GM19468 (cell line): ENCODE results near the gene GOLGA6L7.
"Not testable (repeated sequence)": the region's sequence is repeated elsewhere in the genome, so short reads cannot be mapped to it uniquely, and the experiment has no call there.

Experiments used
- ATAC-seq: cut with Tn5 transposase; IDR thresholded peaks from one replicate; pipeline ENCODE4 v1.9.1; 2021; ENCODE audit warnings: mild to moderate bottlenecking, moderate library complexity, moderate number of reproducible peaks; ENCODE audit not compliant: unreplicated experiment; ENCODE audit errors: extremely low read depth

The GOLGA6L7 gene

DNA sequence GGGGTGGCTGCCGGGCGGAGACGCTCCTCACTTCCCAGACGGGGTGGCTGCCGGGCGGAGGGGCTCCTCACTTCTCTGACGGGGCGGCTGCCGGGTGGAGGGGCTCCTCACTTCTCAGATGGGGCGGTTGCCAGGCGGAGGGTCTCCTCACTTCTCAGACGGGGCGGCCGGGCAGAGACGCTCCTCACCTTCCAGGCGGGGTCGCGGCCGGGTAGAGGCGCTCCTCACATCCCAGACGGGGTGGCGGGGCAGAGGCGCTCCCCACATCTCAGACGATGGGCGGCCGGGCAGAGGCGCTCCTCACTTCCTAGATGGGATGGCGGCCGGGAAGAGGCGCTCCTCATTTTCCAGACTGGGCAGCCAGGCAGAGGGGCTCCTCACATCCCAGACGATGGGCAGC lies 1.3 kb upstream of the GOLGA6L7 start:
- ATAC-seq: not testable (repeated sequence)

DNA sequence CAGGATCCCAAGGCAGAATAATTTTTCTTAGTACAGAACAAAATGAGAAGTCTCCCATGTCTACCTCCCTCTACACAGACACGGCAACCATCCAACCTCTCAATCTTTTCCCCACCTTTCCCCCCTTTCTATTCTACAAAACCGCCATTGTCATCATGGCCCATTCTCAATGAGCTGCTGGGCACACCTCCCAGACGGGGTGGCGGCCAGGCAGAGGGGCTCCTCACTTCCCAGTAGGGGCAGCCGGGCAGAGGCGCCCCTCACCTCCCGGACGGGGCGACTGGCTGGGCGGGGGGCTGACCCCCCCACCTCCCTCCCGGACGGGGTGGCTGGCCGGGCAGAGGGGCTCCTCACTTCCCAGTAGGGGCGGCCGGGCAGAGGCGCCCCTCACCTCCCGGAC lies 827 bp upstream of the GOLGA6L7 start:
- ATAC-seq: not testable (repeated sequence)

DNA sequence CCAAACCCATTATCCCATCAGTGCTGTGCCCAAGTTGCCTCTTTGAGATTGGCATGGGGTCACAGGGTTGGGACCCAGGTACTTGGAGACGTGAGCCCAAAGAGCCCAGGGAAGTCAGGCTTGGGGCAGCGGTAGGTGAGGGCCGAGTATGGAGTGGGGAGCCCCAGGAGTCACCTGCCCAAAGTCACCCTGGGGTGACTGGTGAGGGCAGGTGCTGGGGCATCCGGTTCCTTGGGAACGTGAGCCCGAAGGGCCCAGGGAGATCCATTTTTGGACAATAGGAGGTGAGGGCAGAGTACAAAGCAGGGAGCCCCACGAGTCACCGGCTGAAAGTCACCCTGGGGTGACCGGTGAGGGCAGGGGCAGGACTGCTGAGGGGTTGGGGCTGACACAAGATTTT lies 485 bp downstream of the GOLGA6L7 start:
- not testable (repeated sequence) for ATAC-seq

DNA sequence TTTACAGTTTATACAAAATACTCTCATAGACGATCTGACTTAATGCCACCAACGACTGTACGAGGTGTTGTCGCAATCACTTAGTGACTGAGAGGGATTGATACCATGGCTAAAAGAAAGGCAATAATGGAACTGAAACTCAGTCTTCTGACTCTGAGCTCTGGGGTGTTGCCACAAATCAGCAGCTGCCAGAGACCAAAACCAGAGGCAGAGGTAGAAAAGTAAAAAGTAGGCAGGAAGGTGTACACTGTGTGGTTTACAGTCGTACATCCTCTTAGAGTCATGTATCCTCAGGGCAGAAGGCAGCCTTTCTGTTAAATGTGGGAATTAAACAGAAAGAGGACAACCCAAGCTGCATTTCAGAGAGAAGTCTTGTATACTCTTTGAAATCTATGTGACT lies 1.2 kb downstream of the GOLGA6L7 start:
- not testable (repeated sequence) for ATAC-seq

DNA sequence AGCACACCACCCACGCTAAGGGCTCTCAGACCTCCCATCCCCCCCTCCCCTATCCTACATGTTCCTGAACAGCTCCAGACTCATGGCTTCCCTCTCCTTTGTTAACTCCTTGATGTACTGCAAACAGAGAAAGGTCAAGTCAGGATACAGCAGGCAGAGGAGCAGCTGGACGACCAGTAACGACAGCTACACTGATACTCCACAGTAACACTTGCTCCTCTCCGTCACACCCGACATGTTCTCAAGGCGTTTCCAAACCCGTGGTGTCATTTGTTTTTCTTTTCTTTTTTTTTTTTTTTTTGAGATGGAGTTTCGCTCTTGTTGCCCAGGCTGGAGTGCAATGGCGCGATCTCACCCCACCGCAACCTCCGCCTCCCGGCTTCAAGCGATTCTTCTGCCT lies 4.3 kb downstream of the GOLGA6L7 start:
- ATAC-seq: not testable (repeated sequence)

DNA sequence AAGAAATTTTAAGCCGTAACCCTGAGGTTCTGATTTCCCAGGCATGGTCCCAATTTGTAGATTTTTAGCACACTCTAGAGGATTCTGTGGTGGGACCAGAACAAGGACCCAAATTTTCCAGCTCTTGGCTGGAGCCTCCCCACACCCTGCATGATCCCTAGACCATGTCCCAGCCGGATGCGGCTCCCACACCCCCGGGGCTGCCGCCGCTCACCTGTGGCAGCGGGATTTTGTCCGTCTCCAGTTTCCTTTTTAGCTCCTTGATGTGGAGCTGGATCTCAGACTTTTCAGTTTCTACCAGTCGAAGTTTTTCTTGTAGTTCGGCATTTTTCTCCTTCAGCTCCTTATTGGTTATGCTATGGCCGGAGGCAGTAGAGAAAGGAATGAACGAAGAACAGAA lies 4.9 kb downstream of the GOLGA6L7 start:
- not testable (repeated sequence) for ATAC-seq

DNA sequence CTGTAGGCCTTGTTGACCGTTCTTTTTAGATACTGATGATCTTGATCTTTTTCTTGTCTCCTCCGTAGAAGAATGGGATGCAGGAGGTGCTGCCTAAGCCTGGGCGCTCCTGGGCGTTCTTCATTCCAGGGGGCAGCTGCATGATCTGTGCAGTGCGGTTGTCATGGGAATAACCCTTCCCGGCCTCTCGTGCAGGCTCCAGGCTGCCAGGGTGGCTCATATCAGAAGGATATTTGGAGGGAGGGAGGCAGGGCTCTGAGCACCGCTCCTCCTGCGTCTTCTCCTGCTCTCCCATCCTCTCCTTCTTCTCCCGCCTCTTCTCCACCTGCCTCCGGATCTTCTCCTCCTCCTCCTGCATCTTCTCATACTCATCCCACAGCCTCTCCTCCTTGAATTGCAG lies 6.2 kb downstream of the GOLGA6L7 start:
- not testable (repeated sequence) for ATAC-seq

DNA sequence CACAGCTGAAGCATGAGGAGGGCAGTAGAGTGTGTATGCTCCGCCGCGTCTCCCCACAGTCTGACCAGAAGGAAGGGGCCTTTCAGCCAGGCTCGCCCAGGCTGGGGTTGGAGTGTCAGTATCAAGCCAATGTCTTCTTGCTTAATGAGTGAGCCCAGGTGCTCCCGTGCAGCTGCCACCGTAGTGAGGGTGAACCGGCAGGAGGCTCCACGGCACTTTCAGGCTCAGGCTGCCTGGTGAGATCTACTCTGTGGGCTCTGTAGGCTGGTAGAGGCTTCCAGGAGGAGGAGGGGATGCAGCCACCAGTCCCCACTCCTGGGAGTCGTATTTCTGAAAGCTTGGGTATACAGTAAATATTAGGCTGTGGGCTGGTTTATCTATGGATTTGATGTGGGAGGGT lies 8.2 kb downstream of the GOLGA6L7 start:
- not testable (repeated sequence) for ATAC-seq

DNA sequence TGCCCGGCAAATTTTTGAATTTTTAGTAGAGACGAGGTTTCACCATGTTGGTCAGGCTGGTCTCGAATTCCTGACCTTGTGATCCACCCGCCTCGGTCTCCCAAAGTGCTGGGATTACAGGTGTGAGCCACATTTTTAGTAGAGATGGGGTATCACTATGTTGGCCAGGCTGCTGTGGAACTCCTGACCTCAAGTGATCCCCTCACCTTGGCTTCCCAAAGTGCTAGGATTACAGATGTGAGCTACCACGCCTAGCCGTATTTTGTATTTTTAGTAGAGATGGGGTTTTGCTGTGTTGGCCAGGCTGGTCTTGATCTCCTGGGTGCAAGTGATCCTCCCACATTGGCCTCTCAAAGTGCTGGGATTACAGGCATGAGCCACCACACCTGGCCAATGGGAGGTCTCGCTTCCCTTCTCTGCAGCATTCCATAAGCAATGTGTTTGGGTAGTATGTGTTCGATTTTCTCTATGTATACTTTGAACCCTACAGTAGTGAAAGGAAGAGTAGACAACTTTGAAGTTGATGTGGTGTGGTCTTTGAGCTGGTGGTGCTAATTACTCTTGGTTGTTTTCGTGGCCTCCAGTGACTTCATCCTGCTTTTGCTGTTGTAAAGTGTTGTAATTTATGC lies 13.4 kb downstream of the GOLGA6L7 start:
- not testable (repeated sequence) for ATAC-seq

DNA sequence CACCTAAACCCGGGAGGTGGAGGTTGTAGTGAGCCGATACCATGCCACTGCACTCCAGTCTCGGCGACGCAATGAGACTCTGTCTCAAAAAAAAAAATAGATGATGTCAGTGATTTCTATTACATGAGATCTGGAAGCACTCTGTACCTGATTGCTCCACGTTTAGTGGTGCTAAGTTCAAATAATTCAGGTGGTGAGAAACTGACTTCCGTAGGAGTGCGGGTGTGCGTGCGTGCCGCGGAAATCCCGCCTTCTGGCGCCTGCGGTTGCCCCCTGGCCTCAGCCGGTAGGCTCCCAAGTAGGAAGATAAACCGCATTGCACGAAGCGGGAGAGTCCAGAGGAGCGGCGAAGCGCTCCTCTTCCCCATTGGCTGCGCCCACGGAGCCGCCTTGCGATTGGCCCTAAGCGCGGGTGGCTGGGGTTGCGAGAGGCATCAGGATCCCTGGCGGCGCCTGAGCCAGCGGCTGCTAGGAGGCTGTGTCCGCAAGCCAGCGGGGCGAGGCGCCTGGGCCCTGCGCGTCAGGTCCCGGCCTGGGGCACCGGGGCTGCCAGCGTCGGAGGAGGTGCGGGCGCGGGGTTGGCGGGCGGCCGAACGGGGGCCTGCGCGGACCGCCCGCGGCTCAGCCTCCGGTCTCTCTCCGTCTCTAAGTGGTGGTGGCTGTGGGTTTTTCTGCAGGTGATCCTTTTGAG lies 16.4 kb downstream of the GOLGA6L7 start:
- not testable (repeated sequence) for ATAC-seq

DNA sequence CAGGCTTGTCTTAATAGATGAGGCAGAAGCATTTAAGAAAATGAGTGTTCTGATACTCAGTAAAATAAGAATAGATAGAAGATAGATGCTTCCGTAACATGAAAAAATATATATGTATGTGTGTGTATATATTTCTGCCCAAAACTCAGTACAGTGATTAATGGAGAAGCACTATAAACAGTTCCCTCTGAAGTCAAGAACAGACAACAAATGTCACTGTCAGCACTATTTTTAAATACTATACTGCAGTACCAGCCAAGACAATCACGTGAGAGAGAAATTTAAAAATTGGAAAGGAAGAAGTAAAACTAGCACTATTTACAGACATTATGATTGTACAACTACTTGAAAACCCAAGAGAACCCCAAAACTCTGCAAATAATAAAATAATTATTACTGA lies 27.0 kb downstream of the GOLGA6L7 start:
- ATAC-seq: not testable (repeated sequence)

DNA sequence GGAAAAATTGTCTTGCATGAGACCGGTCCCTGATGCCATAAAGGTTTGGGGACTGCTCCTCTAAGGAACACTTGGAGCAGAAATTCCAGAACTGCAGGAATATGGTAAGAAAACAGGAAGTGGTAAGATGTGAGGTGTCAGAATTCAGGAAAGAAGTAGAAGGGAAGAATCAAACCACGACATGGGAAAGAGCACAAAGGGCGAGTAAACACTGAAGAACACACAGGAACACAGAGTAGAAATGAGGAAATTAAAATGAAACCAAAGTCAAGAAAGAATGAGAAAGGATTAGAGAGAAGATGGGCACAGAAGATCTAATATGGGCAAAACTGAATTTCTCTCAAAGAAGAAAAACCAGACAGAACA lies 28.5 kb downstream of the GOLGA6L7 start:
- ATAC-seq: not testable (repeated sequence)

DNA sequence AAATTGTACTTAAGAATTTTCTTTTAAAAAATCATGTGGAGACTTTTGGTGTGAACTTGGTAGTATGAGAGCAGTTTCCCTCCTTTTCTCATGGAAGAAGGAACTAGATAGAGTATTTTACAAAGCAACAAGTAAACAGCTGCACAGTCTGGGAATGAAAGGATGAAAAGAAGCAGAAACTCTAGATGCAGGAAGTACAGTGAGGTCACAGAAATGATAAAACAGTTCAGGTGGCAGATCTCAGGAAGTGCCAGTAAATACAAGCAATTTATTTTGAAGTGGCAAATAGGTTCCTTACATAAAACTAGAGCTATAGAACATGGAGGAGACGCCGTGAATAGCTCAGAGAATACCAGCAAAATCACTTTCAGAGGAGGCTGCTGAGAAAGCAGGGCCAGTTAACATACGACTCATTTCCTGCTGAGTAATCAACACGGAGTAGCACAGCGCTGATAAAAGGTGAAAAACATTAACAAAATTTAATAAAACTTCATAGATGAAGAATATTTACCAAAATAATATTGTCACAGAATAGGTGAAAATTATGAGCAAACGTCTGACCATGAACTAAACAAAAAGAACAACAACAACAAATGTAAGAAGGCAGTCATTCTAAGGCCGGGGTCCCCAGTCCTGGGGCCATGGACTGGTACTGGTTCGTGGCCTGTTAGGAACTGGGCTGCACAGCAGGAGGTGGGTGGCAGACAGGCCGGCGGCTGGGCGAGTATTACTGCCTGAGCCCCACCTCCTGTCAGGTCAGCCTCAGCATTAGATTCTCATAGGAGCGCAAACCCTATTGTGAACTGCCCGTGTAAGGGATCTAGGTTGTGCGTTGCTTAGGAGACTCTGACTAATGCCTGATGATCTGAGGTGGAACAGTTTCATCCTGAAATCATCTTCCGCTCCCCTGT lies 29.2 kb downstream of the GOLGA6L7 start:
- ATAC-seq: not testable (repeated sequence)

DNA sequence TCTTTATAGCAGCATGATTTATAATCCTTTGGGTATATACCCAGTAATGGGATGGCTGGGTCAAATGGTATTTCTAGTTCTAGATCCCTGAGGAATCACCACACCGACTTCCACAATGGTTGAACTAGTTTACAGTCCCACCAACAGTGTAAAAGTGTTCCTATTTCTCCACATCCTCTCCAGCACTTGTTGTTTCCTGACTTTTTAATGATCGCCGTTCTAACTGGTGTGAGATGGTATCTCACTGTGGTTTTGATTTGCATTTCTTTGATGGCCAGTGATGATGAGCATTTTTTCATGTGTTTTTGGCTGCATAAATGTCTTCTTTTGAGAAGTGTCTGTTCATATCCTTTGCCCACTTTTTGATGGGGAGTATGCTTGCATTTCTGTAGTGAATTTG lies 30.3 kb downstream of the GOLGA6L7 start:
- ATAC-seq: not testable (repeated sequence)

DNA sequence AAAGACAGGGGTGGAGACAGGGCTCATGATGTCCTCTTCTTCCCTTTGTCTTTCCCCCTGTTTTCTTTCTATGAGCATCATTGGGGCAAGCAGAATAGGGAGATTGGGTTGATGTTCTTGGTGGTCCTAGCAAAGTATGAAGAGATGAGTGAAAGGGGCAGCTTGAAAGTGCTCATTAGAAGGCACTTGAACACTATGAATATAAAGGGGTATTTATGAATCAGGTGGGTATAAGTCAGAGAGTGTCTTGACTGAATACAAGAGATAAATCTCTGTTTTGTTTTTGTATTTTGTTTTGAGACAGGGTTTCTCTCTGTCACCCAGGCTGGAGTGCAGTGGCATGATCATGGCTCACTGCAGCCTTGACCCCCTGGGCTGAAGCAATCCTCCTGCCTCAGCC lies 34.4 kb downstream of the GOLGA6L7 start:
- not testable (repeated sequence) for ATAC-seq

DNA sequence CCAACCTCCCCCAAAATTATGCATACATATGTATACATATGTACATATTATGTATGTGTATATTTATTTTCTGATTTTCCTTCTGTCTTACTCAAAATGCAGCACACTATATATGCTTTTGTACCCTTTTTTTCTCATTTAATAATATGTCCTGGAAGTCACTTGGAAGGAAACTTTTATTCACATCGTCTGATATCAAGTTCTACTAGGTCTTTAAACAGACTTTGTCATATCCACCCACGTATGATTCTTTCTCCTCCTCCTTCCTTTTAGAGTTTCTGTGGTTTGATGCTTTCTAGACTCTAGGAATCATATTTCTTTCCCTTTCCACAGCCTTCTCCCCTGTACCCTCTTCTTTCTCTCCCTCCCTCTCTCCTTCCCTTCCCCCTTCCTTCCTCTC lies 35.1 kb downstream of the GOLGA6L7 start:
- ATAC-seq: not testable (repeated sequence)

DNA sequence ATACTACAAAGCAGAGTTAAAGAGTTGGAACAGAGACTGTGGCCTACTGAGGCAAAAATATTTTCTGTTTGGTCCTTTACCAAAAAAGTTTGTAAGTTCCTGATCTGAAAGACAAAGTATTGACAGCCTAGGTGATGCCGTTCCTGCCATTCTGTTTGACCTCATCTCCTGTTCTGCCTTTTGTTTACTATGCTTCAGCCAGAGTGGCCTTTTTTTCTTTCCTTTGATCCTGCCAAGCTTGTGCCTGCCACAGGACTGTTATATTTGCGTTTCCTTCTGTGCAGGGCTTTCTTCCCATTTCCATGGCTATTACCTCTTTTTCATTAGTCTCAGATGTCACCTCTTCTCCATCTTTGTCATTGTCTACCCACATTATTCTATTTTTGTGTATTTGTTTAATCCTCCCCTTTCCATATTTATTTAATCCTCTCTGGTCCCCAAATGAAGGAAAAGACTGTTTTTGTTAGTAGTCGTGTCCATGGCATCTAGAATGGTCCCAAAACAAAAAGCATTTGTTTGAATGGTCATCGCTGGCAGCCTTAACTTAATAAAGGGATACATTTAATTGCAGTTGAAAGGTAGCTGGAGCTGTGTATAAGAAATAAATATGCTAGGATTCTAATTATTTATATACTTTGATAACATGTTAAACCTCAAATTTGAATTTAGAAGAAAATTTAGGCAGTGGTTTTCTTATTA lies 36.4 kb downstream of the GOLGA6L7 start:
- ATAC-seq: not testable (repeated sequence)

DNA sequence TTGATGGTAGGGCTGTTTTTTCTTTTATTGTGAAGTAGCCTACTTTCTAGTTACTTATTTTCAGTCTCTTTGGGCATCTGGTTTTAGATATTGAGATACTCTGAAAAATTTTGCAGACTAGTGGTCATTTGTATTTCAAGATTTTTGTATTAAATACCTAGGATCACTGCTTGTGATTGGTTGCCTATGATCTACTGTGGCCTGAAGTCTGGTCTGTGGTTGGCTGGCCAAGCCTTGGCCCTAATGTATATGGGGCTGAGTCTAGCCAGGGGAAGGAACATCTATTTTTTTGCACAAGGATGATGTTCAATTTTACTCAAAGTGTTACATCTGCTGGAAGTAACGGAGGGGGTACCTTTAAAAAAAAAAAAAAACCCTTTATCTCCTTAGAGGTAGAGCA lies 38.0 kb downstream of the GOLGA6L7 start:
- ATAC-seq: not testable (repeated sequence)

DNA sequence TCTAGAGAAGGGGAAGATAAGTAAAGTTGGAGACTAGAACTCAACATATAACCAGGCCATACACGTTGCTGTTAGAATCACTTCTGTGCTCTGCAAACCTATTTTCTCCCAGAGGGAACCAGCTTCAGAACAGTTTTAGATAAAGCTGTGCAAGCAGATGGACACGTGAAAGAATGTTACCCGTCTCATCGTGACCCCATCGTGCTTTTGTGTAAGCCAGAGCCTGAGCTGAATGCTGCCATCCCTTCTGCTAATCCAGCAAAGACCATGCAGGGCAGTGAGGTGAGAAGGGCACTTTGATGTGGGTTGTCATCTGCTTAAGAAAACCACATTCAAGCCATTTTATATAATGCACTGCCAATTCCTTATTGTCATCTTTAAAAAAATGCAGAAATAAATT lies 40.3 kb downstream of the GOLGA6L7 start:
- ATAC-seq: not testable (repeated sequence)

DNA sequence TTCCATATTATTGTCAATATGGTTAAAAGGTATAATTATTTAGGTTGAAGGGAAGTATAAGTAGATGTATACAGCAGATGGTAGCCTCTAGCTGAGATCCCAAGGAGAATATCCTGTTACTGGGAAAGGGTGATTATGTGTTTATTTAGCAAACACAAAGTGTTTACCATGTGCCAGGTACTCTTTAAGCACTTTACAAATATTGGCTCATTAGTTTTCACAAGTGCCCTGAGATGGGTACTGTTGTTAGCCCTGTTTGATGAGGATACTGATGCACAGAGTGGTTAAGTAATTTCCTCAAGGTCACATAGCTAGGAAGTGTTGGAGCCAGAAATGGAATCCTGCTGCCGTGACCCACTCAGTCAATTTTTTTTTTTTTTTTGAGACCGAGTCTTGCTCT lies 48.1 kb downstream of the GOLGA6L7 start:
- not testable (repeated sequence) for ATAC-seq
